Esophagus muscularis mucosa (tissue), 4 donors: ENCODE data around the gene SPINK2. TPM values are rescaled to one million over a fixed set of nuclear protein-coding genes. Genes with fewer than 3 reads are reported as not detected.

ENCODE experiments used
- DNase-seq: peaks from one replicate; pipeline ENCODE4 v3.0.0-alpha.2; 2017; ENCODE audit errors: extremely low spot score
- H3K27ac ChIP-seq, 4 donors: fragments of 200-600 bp; sonication (generic); replicated peaks in 1 of 4; 1 replicate in 3 of 4; 2 replicates in 1 of 4; pipeline ENCODE4 v1.5.1; 2016 to 2019; ENCODE audit warnings: mild to moderate bottlenecking in 1 of 4
- H3K27me3 ChIP-seq, 4 donors: fragments of 200-600 bp; sonication (generic); one replicate each; pipeline versions ENCODE4 v1.5.1 to v1.6.0; 2016 to 2019
- H3K36me3 ChIP-seq, 4 donors: fragments of 200-600 bp; sonication (generic); one replicate each; pipeline ENCODE4 v1.5.1; 2016 to 2019
- H3K4me1 ChIP-seq, 4 donors: fragments of 200-600 bp; sonication (generic); one replicate each; pipeline ENCODE4 v1.5.1; 2016 to 2019
- H3K4me3 ChIP-seq, 4 donors: fragments of 200-600 bp; sonication (generic); 1 replicate in 2 of 4; 2 replicates in 2 of 4; pipeline ENCODE4 v1.5.1; 2016 to 2019; ENCODE audit warnings: mild to moderate bottlenecking in 4 of 4, moderate library complexity in 1 of 4
- H3K9me3 ChIP-seq, 4 donors: fragments of 200-600 bp; sonication (generic); 1 replicate in 3 of 4; 2 replicates in 1 of 4; pipeline ENCODE4 v1.5.1; 2016 to 2019
- EP300 ChIP-seq: sonication (generic); formaldehyde crosslinking; IDR thresholded peaks from one replicate; pipeline ENCODE4 v1.6.1; 2017; ENCODE audit warnings: antibody characterized with exemption
- POLR2A ChIP-seq: fragments of 450-650 bp; IDR thresholded peaks from one replicate; pipeline ENCODE4 v1.6.1; 2017; ENCODE audit warnings: antibody characterized with exemption, moderate library complexity, mild to moderate bottlenecking, low read depth
- POLR2AphosphoS5 ChIP-seq, 2 donors: sonication (generic); formaldehyde crosslinking; IDR thresholded peaks; one replicate each; pipeline ENCODE4 v1.6.1; 2017; ENCODE audit warnings: antibody characterized with exemption in 2 of 2
- WGBS: methylation state at CpG from one replicate; pipeline ENCODE4 v1.1.5; 2018; 5-methylcytosine and 5-hydroxymethylcytosine counted together
- intact Hi-C: fragments of 100-400 bp; cut with DNase I; formaldehyde crosslinking; loops from one replicate; pipeline ENCODE4 v1.15.1; 2023
- total RNA-seq, 4 donors: library from RNA; depleted of rRNA; stranded (reverse); fragments of >200 nt; gene quantifications; one replicate each; pipeline versions ENCODE4 v1.1.0 to v1.2.1, GENCODE V29; 2016
- TF ChIP-seq, protein P1 (sequence below), 3 experiments: fragments of 200-600 bp in 2 of 3; fragments of 450-650 bp in 1 of 3; sonication (generic) in 2 of 3; IDR thresholded peaks; one replicate each; pipeline ENCODE4 v1.5.1; 2017 to 2019; ENCODE audit warnings: antibody characterized with exemption in 3 of 3, mild to moderate bottlenecking in 2 of 3, moderate library complexity in 1 of 3

The SPINK2 gene
- total RNA-seq, 4 donors from 2014 or later: not detected

DNA sequence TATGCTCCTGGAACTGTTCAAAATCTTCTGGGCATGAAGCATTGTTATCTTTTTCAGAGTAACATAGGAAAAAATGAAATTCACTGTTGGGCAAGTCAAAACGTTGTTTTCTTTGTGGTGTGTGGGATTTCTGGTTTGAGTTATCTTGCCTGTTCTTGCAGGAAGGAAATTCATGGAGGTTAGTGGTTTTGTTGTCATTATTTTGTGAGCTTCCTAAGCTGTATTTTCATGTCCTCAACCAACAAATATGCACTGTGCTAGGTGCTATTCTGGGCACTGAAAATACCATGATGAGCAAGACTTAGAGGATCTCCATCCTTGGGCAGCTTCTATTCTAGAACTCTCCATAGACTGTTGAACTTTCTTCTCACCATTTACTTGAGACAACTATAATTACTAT is 16.9 kb downstream of the SPINK2 start:
- Histone ChIP-seq H3K36me3 (no peaks in the 10 kb centered on the region), H3K4me1 (peaks cover 0 to 2% (median 1%) of the 10 kb centered on the region in 4 donors), H3K27ac (no peak overlapping the region), H3K4me3 (no peak overlapping the region), H3K9me3 (no peaks in the 10 kb centered on the region), H3K27me3 (peaks cover 0 to 4% (median 0%) of the 10 kb centered on the region in 4 donors)
- WGBS: 55% methylated on average over 1 of the region's 1 CpG
- intact Hi-C loops: loop anchor here (5.0 kb wide), 1 partner anchor 147 kb away; no protein-coding TSS in a partner anchor
- no peak for DNase-seq
- TF ChIP-seq, protein P1, sequence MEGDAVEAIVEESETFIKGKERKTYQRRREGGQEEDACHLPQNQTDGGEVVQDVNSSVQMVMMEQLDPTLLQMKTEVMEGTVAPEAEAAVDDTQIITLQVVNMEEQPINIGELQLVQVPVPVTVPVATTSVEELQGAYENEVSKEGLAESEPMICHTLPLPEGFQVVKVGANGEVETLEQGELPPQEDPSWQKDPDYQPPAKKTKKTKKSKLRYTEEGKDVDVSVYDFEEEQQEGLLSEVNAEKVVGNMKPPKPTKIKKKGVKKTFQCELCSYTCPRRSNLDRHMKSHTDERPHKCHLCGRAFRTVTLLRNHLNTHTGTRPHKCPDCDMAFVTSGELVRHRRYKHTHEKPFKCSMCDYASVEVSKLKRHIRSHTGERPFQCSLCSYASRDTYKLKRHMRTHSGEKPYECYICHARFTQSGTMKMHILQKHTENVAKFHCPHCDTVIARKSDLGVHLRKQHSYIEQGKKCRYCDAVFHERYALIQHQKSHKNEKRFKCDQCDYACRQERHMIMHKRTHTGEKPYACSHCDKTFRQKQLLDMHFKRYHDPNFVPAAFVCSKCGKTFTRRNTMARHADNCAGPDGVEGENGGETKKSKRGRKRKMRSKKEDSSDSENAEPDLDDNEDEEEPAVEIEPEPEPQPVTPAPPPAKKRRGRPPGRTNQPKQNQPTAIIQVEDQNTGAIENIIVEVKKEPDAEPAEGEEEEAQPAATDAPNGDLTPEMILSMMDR (IDR thresholded peaks at IDR 0.05): no peak
- TF ChIP-seq EP300 (no peak), POLR2A (no peak), POLR2AphosphoS5 (IDR thresholded peaks at IDR 0.05) (no peak)

DNA sequence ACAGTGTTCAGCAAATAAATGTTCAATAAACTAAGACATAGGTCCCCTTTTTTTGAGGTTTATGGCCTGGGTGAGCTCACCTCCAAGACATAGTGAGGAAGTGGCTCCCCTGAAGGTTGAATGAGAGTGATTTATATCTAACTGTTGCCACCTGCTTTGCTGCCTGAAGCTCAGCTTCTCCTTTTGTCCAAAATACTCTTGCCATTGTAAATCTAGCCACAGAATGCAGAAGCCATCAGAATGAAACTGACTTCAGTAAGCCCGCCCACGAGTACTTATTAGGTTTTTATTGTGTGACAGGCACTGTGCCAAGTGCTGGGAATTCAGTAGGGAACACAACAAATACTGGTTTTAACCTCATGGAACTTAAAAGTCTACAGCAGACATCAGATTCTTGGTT is 18.0 kb downstream of the SPINK2 start:
- Histone ChIP-seq H3K27ac (no peak overlapping the region), H3K4me1 (peaks cover 0 to 13% (median 12%) of the 10 kb centered on the region in 4 donors), H3K4me3 (no peak overlapping the region), H3K36me3 (no peaks in the 10 kb centered on the region), H3K27me3 (peaks cover 0 to 4% (median 0%) of the 10 kb centered on the region in 4 donors), H3K9me3 (no peaks in the 10 kb centered on the region)
- WGBS: 40% methylated on average over 2 of the region's 2 CpGs
- intact Hi-C loops: loop anchor here (5.0 kb wide), 1 partner anchor 146 kb away; no protein-coding TSS in a partner anchor
- TF ChIP-seq, protein P1 (IDR thresholded peaks at IDR 0.05): no peak
- TF ChIP-seq POLR2AphosphoS5 (IDR thresholded peaks at IDR 0.05): no peak
- no peak for TF ChIP-seq POLR2A
- no peak for TF ChIP-seq EP300
- no peak for DNase-seq

DNA sequence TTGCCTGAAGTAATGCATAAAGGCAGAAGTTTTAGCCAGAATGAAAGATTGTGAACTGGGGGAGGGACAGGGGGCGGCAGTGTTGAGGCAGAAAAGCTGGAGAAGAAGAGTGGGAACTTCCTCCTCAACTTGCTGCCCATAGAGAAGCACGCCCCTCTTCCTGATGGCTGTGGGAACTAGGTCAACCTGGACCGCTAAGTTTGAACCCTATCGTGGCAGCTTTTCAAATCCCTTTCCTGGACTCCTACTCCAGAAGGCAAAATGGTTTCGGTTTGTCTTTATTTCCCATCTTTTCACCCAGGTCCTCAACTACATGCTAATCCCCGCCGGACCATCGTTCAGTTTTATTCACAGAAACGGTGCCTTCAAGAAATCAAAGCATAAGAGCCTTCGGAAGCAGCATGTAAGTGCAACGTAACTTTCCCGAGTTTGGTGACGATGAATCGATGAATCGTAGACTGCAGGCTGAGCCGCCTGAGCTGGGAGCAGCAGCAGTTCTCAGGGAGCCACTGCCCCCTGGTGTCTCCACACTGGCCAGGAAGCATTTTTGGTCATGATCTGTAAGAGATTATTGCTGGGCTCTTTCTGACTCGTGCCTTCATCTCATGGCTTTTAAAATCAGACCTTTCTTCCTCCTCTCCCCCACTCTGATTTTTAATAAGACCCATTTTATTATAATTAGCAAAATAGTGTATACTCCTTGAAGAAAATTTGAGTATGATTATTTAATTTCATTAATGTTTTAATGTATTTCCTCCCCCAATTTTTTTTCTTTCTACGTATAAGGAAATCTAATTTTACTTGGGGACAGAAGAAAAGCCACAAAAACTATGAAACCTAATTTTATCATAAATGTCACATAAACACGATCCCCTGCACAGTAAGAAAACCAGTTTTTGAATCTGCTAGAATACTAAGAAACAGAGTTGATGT is 21.4 kb downstream of the SPINK2 start:
- TF ChIP-seq EP300 (no peak), POLR2AphosphoS5 (IDR thresholded peaks at IDR 0.05) (peak; percentile 24 to 37), POLR2A (no peak)
- TF ChIP-seq, protein P1 (IDR thresholded peaks at IDR 0.05): peak; percentile 81 to 89 (median 87)
- Histone ChIP-seq H3K36me3 (no peaks in the 10 kb centered on the region), H3K4me1 (peaks cover 0 to 21% (median 20%) of the 10 kb centered on the region in 4 donors), H3K27ac (peak overlapping the region; percentile 57 to 73 (median 70)), H3K4me3 (peak overlapping the region; percentile 57 to 65 (median 59)), H3K9me3 (no peaks in the 10 kb centered on the region), H3K27me3 (no peaks in the 10 kb centered on the region)
- intact Hi-C loops: loop anchor here (1.0 to 5.0 kb wide), 2 partner anchors 143 to 224 kb away; no protein-coding TSS in a partner anchor
- DNase-seq: peak; percentile 94
- 8% methylated on average over 19 of the region's 19 CpGs for WGBS

DNA sequence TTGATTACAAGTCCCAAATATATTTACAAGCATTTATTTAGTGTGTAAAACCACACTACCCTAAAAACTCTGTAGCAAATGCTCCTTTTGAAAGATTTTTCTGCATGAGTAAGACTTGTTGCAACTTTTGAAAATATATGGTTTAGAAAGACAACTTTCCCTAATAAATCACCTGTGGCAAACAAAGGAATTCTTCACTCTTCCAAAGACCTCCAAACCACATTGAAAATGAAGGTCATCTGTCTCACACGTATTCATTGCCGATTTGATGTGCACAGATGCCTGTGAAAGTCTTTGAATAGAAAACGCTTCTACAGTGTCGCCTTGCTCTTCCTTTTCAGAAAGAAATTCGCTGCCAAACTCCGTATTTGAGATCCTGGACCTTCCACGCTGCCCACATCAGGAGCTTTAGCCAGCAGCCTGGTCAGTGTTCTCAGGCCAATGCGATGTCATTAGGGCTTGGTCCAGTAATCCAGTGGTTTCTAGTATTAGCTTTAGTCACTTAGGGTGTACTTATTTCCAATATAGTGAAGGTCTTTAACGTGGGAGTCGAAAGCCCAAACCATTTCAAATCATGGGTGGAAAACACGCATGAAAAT is 22.2 kb downstream of the SPINK2 start:
- WGBS: 79% methylated on average over 11 of the region's 11 CpGs
- intact Hi-C loops: no loop called here
- peak overlapping the region; percentile 57 to 73 (median 70) for H3K27ac ChIP-seq

More for the DNA sequence above, 22.2 kb downstream of the SPINK2 start:
- Histone ChIP-seq H3K4me1 (peaks cover 0 to 21% (median 20%) of the 10 kb centered on the region in 4 donors), H3K4me3 (peak overlapping the region; percentile 57 to 65 (median 59)), H3K9me3 (no peaks in the 10 kb centered on the region), H3K27me3 (no peaks in the 10 kb centered on the region), H3K36me3 (no peaks in the 10 kb centered on the region)
- no peak for DNase-seq
- TF ChIP-seq EP300 (no peak), POLR2AphosphoS5 (IDR thresholded peaks at IDR 0.05) (no peak), POLR2A (no peak)
- TF ChIP-seq, protein P1 (IDR thresholded peaks at IDR 0.05): no peak
